Right lobe of liver (tissue), 4 donors: ENCODE results near the gene NMNAT2.

Experiments used
- POLR2A ChIP-seq: fragments of 450-650 bp; IDR thresholded peaks from one replicate; pipeline ENCODE4 v1.6.1; 2017; ENCODE audit warnings: antibody characterized with exemption, mild to moderate bottlenecking
- TF ChIP-seq, protein P1 (sequence below), 4 donors: fragments of 200-600 bp in 3 of 4; fragments of 450-650 bp in 1 of 4; IDR thresholded peaks; one replicate each; pipeline versions ENCODE4 v1.5.1 to v1.8.0; 2016 to 2022; ENCODE audit warnings: antibody characterized with exemption in 4 of 4, mild to moderate bottlenecking in 2 of 4
- donor health status: DM: no; HTN: no; CAD: no.
- donor health status: DM: no; HTN: no; CAD: no.
- donor health status: DM: no; HTN: yes; CAD: no.

GRCh38 chr1:183466781-183467180 lies 48.6 kb upstream of the NMNAT2 start:
- TF ChIP-seq, protein P1, sequence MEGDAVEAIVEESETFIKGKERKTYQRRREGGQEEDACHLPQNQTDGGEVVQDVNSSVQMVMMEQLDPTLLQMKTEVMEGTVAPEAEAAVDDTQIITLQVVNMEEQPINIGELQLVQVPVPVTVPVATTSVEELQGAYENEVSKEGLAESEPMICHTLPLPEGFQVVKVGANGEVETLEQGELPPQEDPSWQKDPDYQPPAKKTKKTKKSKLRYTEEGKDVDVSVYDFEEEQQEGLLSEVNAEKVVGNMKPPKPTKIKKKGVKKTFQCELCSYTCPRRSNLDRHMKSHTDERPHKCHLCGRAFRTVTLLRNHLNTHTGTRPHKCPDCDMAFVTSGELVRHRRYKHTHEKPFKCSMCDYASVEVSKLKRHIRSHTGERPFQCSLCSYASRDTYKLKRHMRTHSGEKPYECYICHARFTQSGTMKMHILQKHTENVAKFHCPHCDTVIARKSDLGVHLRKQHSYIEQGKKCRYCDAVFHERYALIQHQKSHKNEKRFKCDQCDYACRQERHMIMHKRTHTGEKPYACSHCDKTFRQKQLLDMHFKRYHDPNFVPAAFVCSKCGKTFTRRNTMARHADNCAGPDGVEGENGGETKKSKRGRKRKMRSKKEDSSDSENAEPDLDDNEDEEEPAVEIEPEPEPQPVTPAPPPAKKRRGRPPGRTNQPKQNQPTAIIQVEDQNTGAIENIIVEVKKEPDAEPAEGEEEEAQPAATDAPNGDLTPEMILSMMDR (IDR thresholded peaks at IDR 0.05): no peak
- TF ChIP-seq POLR2A: no peak
